HG02973 (cell line): ENCODE measurements around the gene MEGF6.

Experiments used
- ATAC-seq: cut with Tn5 transposase; IDR thresholded peaks from one replicate; pipeline ENCODE4 v1.9.1; 2021; ENCODE audit warnings: moderate library complexity; ENCODE audit not compliant: unreplicated experiment

The MEGF6 gene

DNA sequence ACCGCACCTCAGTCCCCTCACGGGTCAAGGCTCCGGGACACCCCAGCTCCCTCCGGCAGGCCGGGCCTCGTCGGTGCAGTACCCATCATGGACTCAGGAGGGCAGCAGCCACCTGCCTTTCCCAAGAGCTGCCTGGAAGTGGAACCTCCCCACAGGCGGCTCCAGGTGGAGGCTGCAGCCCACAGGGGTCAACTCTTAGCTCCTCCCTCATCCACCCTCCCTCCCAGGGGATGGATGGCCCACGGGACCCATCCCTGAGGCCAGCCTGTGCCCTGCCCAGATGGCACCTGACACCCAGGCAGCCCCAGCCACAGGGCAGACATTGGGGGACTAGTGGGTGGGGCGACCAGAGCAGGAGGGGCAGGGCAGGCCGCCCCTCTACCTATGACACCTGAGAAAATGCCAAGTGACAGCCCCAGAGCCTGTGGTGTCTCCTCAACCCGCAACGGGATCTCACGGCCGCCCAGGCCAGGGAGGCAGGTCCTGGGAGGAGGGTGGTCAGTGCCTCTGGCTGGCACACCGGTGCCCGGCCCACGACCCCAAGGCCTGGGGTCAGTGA is 158.0 kb downstream of the MEGF6 start:
- no peak for ATAC-seq

DNA sequence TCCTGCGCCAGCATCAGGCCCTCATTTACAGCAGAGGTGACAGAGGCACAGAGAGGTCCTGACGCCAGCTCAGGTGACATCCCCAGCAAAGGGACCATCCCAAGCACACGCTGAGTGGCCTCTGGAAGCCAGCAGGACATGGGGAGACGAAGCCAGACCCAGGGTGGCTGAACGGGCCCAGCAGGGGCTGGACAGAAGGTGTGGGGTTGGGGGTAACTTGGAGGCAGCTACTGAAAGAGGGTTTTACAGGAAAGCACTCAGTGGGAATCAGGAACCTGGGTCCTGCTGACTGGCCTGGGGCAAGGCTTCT is 158.5 kb downstream of the MEGF6 start:
- no peak for ATAC-seq

DNA sequence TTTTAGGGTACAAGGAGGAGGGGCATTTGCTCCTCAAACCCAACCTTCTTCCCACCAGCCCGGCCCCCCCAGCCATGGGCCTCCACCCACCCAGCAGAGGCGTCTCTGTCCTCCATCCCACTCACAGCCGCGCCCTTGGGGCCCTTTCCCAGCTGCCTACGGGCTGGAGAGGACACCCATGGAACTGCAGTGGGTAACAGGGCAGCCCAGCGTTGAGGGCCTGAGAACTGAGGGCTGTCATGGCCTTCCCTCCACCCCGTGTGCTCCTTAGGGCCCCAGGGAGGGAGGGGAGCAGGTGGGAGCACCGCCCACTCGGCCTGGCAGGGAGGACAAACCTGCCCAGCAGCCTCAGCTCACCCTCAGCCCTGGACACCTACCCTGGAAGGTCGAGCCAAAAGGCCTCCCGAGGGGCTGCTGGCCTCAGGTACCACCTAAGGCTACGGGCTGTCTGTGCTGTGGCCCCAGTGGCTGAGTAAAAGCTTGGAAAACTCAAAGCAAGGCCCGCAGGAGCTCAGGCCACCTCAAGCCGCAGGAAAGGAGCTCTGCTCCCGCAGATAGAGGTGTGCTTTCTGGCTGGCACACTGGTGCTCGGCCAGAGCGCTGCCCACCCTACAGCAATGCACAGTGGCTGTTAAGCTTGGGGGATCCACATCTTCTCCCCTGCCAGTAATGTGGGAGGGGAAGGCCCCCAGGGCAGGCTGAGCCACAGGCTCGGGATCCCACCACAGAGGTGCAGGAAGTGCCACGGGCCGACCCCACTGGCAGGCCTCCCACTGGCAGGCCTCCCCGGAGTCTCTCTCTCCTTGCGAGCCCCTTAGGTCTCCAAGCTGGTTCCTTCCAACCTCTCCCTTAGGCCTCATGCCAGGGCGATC is 159.1 kb downstream of the MEGF6 start:
- no peak for ATAC-seq

DNA sequence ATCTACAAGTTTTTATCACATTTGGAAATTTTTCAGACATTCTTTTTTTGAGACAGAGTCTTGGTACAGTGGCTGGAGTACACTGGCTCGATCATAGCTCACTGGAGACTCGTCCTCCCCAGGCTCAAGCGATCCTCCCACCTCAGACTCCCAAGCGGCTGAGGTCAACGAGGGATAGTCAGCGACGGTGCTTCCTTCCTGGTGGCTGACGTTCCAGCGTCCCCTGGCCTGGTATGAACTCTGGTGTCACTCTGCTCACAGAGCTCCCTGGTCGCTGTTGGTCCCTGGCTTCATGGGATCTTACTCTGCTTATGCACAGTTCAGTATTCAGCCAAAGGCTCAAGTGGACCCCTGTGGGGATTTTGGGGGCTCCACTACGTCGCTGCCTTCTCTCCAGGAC is 160.3 kb downstream of the MEGF6 start:
- no peak for ATAC-seq

DNA sequence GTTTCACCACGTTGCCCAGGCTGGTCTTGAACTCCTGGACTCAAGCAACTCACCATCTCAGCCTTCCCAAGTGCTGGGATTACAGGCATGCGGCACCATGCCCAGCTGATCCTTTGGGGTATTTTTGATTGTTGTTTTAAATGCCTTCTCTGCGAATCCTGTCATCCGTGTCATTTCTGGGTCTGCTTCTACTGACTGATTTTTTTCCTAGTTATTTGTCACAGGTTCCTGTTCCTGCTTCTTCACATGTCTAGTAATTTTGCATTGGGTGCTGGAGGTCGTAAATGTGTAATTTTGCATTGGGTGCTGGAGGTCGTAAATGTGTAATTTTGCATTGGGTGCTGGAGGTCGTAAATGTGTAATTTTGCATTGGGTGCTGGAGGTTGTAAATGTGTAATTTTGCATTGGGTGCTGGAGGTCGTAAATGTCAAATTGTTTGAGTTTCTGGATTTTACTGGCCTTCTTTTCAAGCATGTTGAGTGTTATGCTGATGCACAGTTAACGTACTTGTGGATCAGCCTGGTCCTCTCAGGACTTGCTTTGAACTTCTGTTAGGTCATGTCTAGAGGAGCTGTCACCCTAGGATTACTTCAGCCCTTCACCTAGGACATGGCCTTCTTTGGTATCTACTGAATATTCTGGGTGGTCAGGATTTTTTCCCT is 161.0 kb downstream of the MEGF6 start:
- no peak for ATAC-seq

DNA sequence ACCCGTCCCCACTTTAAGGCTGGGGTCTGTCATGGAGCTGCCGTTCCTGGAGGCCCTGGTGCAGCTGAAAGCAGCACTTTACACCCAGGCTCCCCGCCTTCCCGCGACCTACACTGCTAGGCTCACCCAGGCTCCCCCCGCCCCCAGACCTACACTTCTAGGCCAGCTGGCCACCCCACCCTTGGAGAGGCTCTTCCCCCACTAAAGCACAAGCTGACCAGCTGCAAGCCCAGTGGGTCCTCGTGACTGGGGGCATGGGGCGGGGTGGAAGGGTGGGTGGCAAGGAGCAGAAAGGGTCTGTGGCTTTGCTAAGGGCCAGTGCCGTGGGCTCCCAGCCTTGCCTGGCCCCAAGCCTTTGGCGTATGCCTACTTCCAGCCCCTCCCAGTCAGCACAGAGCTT is 166.6 kb downstream of the MEGF6 start:
- no peak for ATAC-seq

DNA sequence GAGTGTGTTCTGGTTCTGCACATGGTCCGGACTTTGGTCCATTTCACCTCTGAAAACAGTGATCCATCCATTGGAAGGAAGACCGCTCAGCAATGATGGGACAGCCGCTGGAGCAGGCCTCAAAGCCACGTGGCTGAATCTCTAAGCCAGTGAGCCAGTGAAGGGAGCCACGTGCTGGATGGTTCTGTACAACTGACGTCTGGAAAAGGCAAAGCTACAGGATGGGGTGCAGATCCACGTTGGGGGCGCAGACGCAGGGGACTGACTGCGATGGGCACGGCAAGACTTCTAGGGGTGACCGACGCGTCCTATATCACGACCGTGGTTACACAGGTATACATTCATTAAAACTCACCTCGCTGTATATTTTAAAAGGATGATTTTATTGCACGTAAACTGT is 167.0 kb downstream of the MEGF6 start:
- ATAC-seq: no peak

DNA sequence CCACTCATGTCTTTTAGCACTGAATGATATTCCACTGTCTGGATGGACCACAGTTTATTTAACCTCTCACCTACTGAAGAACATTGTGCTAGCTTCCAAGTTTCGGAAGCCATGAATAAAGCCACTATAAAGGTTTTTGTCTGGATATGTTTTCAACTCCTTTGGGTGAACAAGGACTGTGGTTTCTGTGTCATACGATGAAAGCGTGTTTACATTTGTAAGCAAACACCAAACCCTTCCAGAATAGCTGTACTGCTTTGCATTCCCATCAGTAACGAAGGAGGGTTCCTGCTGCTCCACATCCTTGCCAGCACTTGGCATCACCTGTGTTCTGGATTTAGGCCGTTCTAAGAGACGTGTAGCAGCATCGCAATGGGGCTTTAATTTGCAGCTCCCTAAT is 167.5 kb downstream of the MEGF6 start:
- no peak for ATAC-seq

DNA sequence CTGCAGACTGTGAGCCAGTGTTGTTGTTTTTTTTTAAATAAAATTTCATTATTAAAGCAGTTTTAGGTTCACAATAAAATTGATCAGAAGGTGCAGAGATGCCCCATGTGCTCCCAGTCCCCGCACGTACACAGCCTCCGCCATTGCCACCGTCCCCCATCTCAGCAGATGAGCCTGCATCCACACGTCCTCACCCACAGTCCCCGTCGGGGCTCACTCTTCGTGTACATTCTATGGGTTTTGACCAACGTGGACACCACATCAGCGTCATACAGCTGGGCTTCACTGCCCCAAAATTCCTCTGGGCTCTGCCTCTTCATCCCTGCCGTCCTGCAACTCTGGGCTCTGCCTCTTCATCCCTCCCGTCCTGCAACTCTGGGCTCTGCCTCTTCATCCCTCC is 168.4 kb downstream of the MEGF6 start:
- no peak for ATAC-seq

DNA sequence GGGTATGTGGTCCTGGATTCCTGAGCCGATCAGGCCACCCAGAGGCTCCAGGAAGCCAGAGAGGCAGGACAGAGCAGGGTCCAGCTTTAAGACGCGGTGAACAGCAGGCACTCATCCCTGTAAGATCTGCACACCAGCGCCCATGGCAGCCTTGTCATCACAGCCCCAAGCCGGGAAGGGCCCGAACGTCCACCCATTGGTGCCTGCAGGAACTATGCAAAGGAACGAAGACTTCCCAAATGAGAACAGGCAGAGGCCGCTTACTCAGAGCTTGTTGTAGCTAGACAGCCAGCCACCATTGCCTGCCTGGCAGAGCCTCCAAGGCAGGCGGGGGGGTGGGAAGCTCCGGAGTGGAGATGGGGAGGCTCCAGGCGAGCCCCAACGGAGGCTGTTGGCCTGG is 169.0 kb downstream of the MEGF6 start:
- ATAC-seq: no peak

DNA sequence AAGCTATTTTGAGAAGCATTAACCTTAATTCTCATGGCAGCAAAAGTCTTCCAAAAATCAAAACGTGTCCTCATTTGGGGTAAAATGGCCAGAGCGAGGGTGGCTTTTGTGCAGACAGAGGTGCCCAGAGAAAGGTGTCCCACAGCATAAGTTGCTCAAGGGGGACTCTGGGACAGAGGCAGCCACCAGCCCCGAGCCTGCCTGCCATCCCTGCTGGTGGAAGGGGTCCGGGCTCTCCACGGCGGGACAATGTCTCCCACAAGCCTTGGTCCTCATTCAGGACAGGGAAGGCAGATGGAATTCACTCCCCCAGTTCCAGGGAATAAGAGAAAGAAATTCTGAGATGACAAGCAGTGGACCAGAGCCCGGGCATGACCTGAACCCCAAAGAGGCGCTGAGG is 169.4 kb downstream of the MEGF6 start:
- ATAC-seq: no peak

DNA sequence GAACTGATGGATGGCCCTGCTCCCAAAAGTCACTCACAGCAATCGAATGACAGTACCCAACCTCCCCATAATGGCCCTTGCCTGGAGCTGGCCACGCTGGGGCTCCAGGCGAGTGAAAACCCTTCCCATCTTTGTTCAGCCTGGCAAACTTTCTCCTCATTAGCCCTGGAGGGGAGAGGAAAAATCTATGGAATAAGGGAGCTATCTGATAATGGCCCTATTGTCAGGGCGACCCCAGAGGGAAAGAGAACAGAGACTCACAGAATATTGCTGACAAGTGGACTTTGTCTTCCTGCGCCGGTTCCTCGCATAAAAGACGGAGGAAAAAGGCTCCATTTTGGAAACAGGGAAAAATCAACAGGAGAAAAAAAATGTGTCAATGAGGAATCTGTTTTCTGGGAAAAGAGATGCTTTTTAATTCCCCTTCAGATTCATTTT is 169.9 kb downstream of the MEGF6 start:
- ATAC-seq: no peak

DNA sequence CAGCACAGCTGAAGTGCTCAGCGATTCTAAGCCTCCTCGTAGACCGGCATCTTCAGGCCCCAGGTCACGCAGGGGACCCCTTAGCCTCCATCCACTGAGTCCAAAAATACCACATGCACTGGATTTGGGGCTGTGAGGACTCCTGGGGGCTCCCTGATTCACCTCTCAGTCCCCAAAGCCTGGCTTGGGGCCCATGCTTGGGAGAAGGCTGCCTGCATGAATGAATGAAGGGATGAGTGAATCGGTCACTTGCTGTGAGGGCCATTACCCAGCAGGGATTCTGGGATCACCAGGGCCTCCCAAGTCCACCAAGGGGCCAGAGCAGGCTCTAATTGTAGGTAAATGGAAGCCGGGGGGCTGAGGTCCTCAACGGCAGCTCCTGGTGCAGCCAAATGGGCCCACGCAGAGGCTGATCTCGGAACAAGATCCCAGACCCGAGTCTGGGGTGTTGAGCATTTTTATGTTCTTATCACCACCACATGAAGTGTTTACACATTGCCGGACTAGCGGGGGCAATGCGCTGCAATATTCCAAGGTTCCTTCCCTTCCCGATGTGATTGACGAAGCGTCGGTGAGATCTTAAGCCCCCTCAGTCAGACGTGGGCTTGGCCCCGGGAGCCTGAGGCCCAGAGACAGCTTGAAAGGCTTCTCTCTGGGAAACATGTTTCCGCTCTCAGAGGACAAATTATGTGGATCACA is 170.4 kb downstream of the MEGF6 start:
- no peak for ATAC-seq

DNA sequence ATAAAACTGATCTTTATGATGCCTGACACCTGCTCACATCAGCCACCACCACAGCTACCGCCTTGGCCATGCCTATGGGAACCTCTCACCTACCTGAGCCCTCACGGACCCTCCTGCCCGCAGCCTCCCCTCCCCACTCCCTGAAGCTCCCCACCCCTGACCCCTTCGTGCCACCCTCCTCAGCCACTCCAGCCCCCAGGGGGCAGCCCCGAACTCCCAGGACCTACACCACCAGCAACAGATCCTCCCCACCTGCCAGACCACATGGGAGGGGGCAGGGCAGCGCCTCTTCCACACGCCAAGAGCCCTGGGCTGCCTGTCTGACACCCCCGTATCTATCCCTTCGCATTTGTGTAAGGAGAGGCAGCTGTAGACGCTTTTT is 171.0 kb downstream of the MEGF6 start:
- ATAC-seq: no peak
